HG03521 (cell line): Measurements from ENCODE around the gene GOLGA8H.
"Not testable (repeated sequence)": the region's sequence is repeated elsewhere in the genome, so short reads cannot be mapped to it uniquely, and the experiment has no call there.

Experiments
- ATAC-seq: cut with Tn5 transposase; IDR thresholded peaks from one replicate; pipeline ENCODE4 v1.9.1; 2021; ENCODE audit warnings: mild to moderate bottlenecking, moderate library complexity; ENCODE audit not compliant: unreplicated experiment

The GOLGA8H gene

GRCh38 chr15:30603796-30604195 is at the start of gene GOLGA8H:
Gene GOLGA8H, plus strand, starts transcription at chr15:30604028. Its CDS starts 98 bp downstream, at chr15:30604126.
- not testable (repeated sequence) for ATAC-seq

- ATAC-seq, result not testable (repeated sequence)
These were observed 36.9 kb upstream of the GOLGA8H start for GRCh38 chr15:30566949-30567348.

- ATAC-seq, result not testable (repeated sequence)
These were observed 30.8 kb upstream of the GOLGA8H start for GRCh38 chr15:30573012-30573491.

GRCh38 chr15:30579394-30579970 is 24.3 kb upstream of the GOLGA8H start:
- ATAC-seq, result not testable (repeated sequence)

GRCh38 chr15:30580716-30581115 is 23.1 kb upstream of the GOLGA8H start:
- ATAC-seq, result not testable (repeated sequence)

GRCh38 chr15:30598953-30599352 is 4.9 kb upstream of the GOLGA8H start:
- ATAC-seq, result not testable (repeated sequence)

- not testable (repeated sequence) for ATAC-seq
These were observed 8.4 kb downstream of the GOLGA8H start for GRCh38 chr15:30612271-30612670.

- ATAC-seq, result not testable (repeated sequence)
These were observed 17.5 kb downstream of the GOLGA8H start for GRCh38 chr15:30621342-30621741.

GRCh38 chr15:30625436-30626193 is 21.8 kb downstream of the GOLGA8H start, which contains the start of gene ARHGAP11B:
Gene ARHGAP11B, plus strand, starts transcription at chr15:30626128.
- ATAC-seq, result peak; percentile 95

- not testable (repeated sequence) for ATAC-seq
These were observed 22.4 kb downstream of the GOLGA8H start for GRCh38 chr15:30626194-30626565.

GRCh38 chr15:30626632-30627031 is 22.8 kb downstream of the GOLGA8H start:
- not testable (repeated sequence) for ATAC-seq

- ATAC-seq, result peak; percentile 90
These were observed 46.4 kb downstream of the GOLGA8H start for GRCh38 chr15:30650012-30650929.

- ATAC-seq, result not testable (repeated sequence)
These were observed 57.3 kb downstream of the GOLGA8H start for GRCh38 chr15:30661154-30661553.
